Omental fat pad (tissue), 4 donors: ENCODE results near the gene WDR55. TPM values are rescaled to one million over a fixed set of nuclear protein-coding genes. Genes with fewer than 3 reads are reported as not detected.
"Not testable (repeated sequence)": the region's sequence is repeated elsewhere in the genome, so short reads cannot be mapped to it uniquely, and the experiment has no call there.

ENCODE experiments used
- ATAC-seq: fragments of 150-250 bp; one replicate; pipeline ENCODE4 v1.9.1; 2016; ENCODE audit warnings: mild to moderate bottlenecking, moderate library complexity; ENCODE audit not compliant: low FRiP score
- DNase-seq: peaks from one replicate; pipeline ENCODE4 v3.0.0-alpha.2; 2019; ENCODE audit warnings: low spot score
- total RNA-seq, 4 donors: library from RNA; depleted of rRNA; stranded (reverse); fragments of >200 nt; gene quantifications; one replicate each; pipeline ENCODE4 v1.1.0, GENCODE V29; 2016
- TF ChIP-seq, protein P1 (sequence below), 3 donors: fragments of 450-650 bp; IDR thresholded peaks; one replicate each; pipeline ENCODE4 v1.5.1; 2016 to 2017; ENCODE audit warnings: antibody characterized with exemption in 3 of 3, mild to moderate bottlenecking in 3 of 3, moderate library complexity in 2 of 3

The WDR55 gene
- total RNA-seq, 4 donors from 2014 or later: 21.2 to 29.9 (median 25.2) TPM

DNA sequence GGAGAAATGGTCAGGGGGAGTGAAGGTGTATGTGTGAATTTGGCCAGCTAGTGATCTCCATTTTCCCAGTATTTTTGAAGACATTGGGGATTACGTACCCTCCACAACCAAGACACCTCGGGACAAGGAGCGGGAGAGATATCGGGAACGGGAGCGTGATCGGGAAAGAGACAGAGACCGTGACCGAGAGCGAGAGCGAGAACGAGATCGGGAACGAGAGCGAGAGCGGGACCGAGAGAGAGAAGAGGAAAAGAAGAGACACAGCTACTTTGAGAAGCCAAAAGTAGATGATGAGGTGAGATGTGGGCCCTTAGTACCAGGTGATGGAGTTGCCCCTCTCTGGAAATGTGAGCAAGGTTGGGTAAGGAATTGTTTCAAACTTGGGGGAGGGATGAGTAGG is 5.8 kb upstream of the WDR55 start:
- no peak for ATAC-seq
- no peak for DNase-seq
- TF ChIP-seq, protein P1, sequence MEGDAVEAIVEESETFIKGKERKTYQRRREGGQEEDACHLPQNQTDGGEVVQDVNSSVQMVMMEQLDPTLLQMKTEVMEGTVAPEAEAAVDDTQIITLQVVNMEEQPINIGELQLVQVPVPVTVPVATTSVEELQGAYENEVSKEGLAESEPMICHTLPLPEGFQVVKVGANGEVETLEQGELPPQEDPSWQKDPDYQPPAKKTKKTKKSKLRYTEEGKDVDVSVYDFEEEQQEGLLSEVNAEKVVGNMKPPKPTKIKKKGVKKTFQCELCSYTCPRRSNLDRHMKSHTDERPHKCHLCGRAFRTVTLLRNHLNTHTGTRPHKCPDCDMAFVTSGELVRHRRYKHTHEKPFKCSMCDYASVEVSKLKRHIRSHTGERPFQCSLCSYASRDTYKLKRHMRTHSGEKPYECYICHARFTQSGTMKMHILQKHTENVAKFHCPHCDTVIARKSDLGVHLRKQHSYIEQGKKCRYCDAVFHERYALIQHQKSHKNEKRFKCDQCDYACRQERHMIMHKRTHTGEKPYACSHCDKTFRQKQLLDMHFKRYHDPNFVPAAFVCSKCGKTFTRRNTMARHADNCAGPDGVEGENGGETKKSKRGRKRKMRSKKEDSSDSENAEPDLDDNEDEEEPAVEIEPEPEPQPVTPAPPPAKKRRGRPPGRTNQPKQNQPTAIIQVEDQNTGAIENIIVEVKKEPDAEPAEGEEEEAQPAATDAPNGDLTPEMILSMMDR (IDR thresholded peaks at IDR 0.05): no peak

DNA sequence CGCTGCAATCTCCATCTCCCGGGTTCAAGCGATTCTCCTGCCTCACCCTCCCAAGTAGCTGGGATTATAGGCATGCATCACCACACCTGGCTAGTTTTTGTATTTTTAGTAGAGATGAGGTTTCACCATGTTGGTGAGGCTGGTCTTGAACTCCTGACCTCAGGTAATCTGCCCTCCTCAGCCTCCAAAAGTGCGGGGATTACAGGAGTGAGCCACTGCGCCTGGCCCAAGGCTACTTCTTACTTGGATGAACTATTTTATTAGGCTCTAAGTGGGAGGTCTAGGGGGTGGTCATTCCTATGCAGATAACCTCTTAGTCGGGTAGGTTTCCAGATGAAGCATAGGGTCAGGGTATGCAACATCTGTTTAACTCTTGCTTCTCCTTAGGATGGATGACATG is 4.3 kb upstream of the WDR55 start:
- not testable (repeated sequence) for ATAC-seq, DNase-seq

DNA sequence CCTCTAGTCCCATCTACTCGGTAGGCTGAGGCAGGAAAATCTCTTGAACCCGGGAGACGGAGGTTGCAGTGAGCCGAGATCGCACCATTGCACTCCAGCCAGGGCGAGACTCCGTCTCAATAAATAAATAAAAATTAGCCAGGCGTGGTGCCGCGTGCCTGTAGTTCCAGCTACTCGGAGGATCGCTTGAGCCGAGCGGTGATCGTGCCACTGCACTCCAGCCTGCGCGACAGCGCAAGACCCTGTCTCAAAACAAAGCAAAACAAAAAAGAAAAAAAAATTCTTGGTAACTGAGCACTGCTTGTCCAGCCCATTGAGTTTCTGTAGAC is 710 bp upstream of the WDR55 start:
- ATAC-seq: peak; percentile 8
- no peak for DNase-seq
- TF ChIP-seq, protein P1 (IDR thresholded peaks at IDR 0.05): no peak

DNA sequence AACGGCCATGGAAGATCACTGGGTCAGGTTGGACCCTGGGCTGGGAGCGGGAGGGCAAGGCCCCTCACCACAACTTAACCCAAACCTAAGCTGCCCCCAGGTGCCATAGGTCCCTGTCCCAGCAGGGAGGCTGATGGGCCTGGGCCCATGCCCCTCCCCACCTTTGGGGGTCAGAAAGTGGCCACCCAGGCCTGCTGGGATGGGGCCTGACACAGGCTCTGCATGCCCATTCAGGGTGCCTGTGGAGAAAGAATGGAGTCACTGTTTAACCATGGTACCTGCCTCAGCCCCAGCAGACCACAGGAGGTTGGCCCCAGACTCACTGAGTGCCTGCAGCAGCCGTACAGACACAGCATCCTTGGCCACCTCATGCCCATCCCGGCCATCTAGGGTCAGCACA is 6.3 kb downstream of the WDR55 start:
- DNase-seq, ATAC-seq: not testable (repeated sequence)

DNA sequence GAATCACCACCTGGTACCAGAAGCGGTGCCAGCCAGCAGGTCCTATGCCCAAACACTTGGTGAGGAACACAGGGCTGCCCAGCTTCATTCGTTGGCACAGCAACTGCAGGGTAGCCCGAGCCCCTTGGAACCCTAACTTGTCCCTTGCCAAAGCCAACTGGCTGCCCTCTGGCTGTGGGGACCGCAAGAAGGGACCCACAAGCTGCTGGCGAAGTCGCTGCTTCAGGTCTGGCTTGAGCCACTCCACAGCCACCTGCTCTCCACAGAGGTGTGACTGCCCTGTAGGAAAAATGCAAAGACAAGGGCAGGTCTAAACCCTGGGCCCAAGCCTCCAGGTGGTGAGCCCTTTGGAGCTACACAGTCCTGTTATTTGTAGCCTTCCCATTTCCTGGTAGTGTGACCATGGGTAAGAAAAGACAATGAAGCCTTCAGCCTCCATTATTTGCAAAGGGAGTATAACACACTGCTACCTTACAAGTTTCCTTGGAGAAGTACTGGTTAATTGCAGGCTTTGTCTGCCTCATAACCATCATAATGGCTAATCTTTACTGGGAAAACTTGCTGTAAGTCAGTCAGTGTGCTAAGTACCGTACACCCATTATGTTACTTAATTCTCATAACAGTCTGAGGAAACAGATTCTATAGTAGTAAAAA is 6.9 kb downstream of the WDR55 start:
- TF ChIP-seq, protein P1 (IDR thresholded peaks at IDR 0.05): no peak
- ATAC-seq (no peak), DNase-seq (no peak)

DNA sequence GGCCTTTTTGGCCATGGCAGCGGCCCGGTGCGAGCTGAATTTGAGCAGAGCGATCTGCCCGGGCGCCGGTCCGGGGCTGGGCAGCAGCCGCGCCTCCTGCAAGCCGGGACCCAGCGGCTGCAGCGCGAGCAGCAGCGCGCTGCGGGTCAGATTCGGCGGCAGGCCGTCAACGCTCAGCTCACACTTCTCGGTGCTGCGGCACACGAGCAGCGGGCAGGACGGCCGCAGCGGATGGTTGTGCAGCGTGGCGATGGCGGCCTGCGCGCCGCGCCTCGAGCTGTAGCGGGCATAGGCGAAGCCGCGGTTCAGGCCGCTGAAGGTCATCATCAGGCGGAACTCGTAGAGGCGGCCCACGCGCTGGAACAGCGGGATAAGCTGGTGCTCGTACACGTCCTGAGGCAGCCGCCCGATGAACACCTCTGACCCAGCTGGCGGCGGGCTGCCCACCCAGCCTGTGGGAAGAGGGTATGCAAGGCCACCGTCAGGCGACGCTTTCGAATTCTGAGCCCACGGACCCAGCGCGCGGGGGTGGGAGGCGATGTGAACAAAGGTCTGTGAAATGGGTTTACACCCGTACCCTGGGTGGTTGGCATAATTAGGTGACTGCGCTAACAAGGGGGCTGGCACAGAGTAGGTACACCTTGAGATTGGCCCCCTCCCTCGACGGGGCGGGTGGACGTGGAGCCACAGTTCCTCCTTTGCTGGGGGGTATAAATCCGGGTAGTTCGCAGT is 7.9 kb downstream of the WDR55 start:
- ATAC-seq (peak; percentile 34), DNase-seq (no peak)
- TF ChIP-seq, protein P1 (IDR thresholded peaks at IDR 0.05): no peak

DNA sequence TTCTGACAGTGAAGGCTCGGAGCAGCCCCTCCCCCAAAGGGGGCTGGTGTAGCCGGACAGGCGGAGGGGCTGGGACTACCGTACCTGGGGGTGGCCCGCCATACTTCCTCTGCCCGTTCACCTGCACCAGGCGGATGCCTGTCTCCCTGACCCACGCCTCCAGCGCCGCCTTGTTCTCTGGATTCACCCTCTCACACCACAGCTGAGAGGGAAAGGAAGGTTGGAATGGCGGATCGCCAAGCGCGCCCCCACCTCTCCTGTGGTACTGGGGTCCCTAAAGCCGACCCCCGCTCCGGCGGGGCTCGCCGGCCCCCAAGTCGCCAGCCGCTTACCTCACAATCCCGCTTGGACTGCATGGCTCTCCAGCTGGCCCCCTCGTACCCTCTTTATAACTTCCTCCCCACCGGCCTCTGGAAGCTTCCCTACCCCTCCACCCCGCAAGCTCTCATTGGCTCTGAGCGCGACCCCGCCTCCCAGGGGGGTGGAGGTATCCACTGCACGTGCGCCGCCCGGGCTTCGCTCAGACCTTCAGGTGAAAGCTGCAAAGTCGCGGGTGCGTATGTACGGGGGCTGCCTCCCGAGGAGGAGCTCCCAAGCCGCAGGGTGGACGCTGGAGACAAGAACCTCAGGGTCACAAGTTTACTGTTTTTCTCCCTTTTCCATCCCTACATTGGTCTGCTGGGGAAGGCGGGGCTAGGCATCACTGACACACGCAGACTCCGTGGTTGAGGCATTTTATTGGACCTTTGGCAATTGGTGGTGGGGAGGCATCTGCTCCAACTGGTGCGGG is 8.7 kb downstream of the WDR55 start, which contains the start of gene DND1:
DND1 (minus strand) TSS at position 390 of the 790 bp plus-strand sequence; CDS start at position 356, 34 bp downstream.
- DNase-seq: no peak
- TF ChIP-seq, protein P1 (IDR thresholded peaks at IDR 0.05): no peak
- ATAC-seq: no peak
